Lower leg skin (tissue), 4 donors: ENCODE data around the gene TANK. TPM values are rescaled to one million over a fixed set of nuclear protein-coding genes. Genes with fewer than 3 reads are reported as not detected.

Experiments used
- DNase-seq, 2 donors: peaks; one replicate each; pipeline ENCODE4 v3.0.0-alpha.2; 2019; ENCODE audit warnings: low spot score in 2 of 2
- H3K4me3 ChIP-seq: fragments of 200-600 bp; sonication (generic); 2 replicates; pipeline ENCODE4 v1.5.1; 2017; ENCODE audit warnings: mild to moderate bottlenecking, low read depth; ENCODE audit not compliant: poor library complexity, severe bottlenecking
- CTCF ChIP-seq, 3 donors: fragments of 450-650 bp; IDR thresholded peaks; one replicate each; pipeline ENCODE4 v1.5.1; 2016; ENCODE audit warnings: antibody characterized with exemption in 3 of 3, mild to moderate bottlenecking in 3 of 3, moderate library complexity in 2 of 3
- POLR2A ChIP-seq, 2 donors: fragments of 450-650 bp; IDR thresholded peaks; one replicate each; pipeline ENCODE4 v1.6.1; 2016 to 2017; ENCODE audit warnings: antibody characterized with exemption in 2 of 2, mild to moderate bottlenecking in 1 of 2, moderate library complexity in 1 of 2
- whole genome bisulfite sequencing, 2 donors: methylation state at CpG; one replicate each; pipeline ENCODE4 v1.1.5; 2018; 5-methylcytosine and 5-hydroxymethylcytosine counted together
- intact Hi-C: fragments of 100-400 bp; cut with DNase I; formaldehyde crosslinking; loops from one replicate; pipeline ENCODE4 v1.15.0; 2023; ENCODE audit warnings: low total_unique reads
- total RNA-seq, 4 donors: library from RNA; depleted of rRNA; stranded (reverse); fragments of >200 nt; gene quantifications; one replicate each; pipeline ENCODE4 v1.1.0, GENCODE V29; 2016

Gene TANK
- total RNA-seq, 4 donors from 2014 or later, result 81.6 to 89.8 (median 88.0) TPM

GRCh38 chr2:161165811-161166210, 5.6 kb downstream of the TANK start:
- intact Hi-C loops, result no loop called here
- WGBS, 2 donors, result 85 to 94% methylated on average over 1 of the region's 1 CpG
- DNase-seq, result no peak
- no peak for TF ChIP-seq CTCF (IDR thresholded peaks at IDR 0.05)
- no peak for TF ChIP-seq POLR2A (IDR thresholded peaks at IDR 0.05)
- H3K4me3 ChIP-seq, result no peak overlapping the region

- TF ChIP-seq CTCF (IDR thresholded peaks at IDR 0.05) (no peak), POLR2A (IDR thresholded peaks at IDR 0.05) (no peak)
- no peak overlapping the region for H3K4me3 ChIP-seq
- DNase-seq, result no peak
- intact Hi-C loops, result no loop called here
- WGBS, 2 donors, result 88 to 95% methylated on average over 6 of the region's 6 CpGs
Observed at GRCh38 chr2:161166538-161167409, 6.5 kb downstream of the TANK start.

GRCh38 chr2:161169335-161169734, 9.1 kb downstream of the TANK start:
- no peak overlapping the region for H3K4me3 ChIP-seq
- TF ChIP-seq CTCF (IDR thresholded peaks at IDR 0.05), result no peak
- no peak for TF ChIP-seq POLR2A (IDR thresholded peaks at IDR 0.05)
- 86 to 94% methylated on average over 2 of the region's 2 CpGs for WGBS, 2 donors
- DNase-seq, result no peak
- intact Hi-C loops, result no loop called here

- intact Hi-C loops, result no loop called here
- TF ChIP-seq CTCF (IDR thresholded peaks at IDR 0.05) (no peak), POLR2A (IDR thresholded peaks at IDR 0.05) (no peak)
- no peak overlapping the region for H3K4me3 ChIP-seq
- 63 to 66% methylated on average over 6 of the region's 6 CpGs for WGBS, 2 donors
- DNase-seq, result no peak
Observed at GRCh38 chr2:161170377-161170776, 10.1 kb downstream of the TANK start.

GRCh38 chr2:161170958-161171932, 11.0 kb downstream of the TANK start:
- WGBS, 2 donors, result 43 to 54% methylated on average over 4 of the region's 4 CpGs
- no peak for TF ChIP-seq POLR2A (IDR thresholded peaks at IDR 0.05)
- no peak for TF ChIP-seq CTCF (IDR thresholded peaks at IDR 0.05)
- intact Hi-C loops, result no loop called here

More at GRCh38 chr2:161170958-161171932, 11.0 kb downstream of the TANK start:
- DNase-seq, result no peak
- H3K4me3 ChIP-seq, result no peak overlapping the region
